Measurements from ENCODE around the gene ZNF224. TPM values are rescaled to one million over a fixed set of nuclear protein-coding genes. Genes with fewer than 3 reads are reported as not detected.

The ZNF224 gene
- total RNA-seq, 1 donor from 2014 or later, result 37.6 TPM

DNA sequence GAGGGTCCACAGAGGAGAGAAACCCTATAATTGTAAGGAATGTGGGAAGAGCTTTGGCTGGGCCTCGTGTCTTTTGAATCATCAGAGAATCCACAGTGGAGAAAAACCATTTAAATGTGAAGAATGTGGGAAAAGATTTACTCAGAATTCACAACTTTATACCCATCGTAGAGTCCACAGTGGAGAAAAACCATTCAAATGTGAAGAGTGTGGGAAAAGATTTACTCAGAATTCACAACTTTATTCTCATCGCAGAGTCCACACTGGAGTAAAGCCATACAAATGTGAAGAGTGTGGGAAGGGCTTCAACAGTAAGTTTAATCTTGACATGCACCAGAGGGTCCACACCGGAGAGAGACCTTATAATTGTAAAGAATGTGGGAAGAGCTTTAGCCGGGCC is 37.8 kb downstream of the ZNF224 start:
- no peak for DNase-seq

DNA sequence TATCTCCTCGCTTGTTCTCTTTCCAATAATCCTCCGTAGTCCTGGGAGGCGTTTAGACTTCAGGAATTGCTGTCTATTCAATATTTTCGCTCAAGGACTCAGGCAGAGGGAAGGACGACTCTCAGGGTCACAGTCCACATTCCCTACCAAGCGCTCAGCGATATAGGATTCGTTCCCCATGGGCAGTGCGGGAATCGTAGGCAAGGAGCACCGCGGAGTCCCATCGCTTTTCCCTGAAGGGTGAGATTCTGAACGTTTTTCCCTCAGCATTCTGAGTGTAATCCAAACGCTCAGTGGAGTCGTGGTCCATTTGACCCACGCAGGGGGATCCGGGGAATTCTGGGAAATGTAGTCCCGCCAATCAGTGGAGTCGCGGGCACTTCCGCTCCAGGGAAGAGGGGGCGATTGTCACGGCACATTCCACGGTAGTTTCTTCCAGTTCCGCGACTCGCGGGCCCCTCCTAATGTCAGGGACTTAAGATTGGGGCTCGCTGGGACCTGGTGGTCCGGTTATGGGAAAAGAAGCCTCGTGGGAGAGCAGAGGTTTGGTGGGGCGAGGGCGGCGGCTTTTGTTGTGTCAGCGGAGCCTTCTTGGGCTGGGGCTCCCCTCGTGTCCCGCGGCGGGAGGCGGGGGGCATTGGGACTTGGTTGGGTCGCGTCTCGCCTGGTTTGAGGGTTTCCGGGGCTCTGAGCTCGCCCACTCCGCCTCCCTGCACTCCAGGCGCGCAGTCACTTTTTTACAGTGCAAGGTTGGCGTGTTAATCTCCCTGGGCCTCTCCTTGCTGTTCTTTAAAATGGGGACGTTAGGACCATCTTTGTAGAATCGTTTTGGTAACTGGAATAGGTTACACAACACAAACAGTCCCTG is 47.3 kb downstream of the ZNF224 start, which contains the start of gene ZNF234:
Gene ZNF234 (plus strand): TSS at position 364 of the 868 bp plus-strand sequence. CDS start 3,079 bp downstream, outside the sequence.
- peak; percentile 86 for DNase-seq

DNA sequence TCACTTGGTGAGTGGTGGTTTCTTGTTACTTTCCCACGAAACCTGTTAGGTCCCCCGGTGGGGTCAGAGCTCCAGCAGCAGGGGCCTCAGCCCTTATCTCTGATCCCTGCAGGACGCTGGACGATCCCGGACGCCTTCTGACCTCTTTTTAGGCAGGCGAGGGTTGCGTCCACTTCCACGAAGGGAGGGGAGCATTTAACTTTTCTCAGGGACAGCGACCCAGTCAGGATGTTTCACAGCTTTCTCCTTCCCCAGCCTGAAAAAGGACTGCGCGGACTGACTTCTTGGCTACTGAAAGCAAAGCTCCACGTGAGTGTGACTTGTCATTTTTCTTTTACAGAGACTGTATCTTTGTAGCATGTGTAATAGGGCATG is 47.9 kb downstream of the ZNF224 start:
- peak; percentile 36 for DNase-seq

DNA sequence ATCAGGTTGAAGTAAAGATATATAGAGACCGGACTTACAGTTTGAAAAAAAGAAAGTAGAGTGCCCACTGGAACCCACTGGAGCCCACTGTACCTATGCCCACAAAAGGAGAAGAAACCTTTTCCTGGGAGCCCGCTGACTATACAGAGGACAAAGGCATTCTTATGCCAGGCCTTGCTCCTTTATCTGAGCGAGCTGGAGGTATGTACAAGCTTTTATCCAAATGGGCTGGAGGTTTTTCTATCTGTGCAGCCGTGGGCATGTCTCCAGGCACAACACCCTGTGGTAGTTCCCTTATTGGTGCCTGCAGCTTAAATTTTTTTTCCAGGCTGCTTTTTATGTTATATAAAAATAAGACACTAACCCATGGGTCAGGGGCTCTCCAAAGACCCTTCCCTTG is 55.6 kb downstream of the ZNF224 start:
- no peak for DNase-seq

DNA sequence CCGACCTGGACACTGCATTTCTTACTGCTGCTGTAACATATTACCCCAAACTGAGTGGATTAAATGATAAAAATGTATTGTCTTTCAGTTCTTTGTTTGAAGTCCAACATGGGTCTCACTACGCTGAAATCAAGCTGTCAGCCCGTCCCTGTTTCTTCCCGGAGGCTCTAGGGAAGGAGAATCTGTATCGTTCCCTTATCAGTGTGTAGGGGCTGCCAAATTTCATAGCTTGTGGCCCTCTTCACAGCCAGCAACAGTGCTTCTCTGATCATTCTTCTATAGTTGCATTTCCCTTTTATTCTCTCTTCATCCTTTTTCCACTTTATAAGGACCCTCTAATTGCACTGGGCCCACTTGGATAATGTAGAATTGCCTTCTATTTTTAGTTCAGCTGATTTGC is 57.3 kb downstream of the ZNF224 start:
- no peak for DNase-seq

DNA sequence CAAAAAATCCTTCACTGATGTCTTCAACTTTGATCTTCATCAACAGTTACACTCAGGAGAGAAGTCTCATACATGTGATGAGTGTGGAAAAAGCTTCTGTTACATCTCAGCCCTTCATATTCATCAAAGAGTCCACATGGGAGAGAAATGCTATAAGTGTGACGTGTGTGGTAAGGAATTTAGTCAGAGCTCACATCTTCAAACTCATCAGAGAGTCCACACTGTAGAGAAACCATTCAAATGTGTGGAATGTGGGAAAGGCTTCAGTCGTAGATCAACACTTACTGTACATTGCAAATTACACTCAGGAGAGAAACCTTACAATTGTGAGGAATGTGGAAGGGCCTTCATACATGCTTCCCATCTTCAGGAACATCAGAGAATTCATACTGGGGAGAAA is 62.3 kb downstream of the ZNF224 start:
- no peak for DNase-seq

Other genes with a start within 250 kb of the ZNF224 start
- gene ZNF404, start 210.4 kb upstream of the ZNF224 start, total RNA-seq, result 0.51 and 1.5 TPM in 2 replicates
- gene ZNF45, start 159.1 kb upstream of the ZNF224 start, total RNA-seq, result 19.2 and 21.0 TPM in 2 replicates
- gene ZNF221, start 143.1 kb upstream of the ZNF224 start, total RNA-seq, result 4.9 and 6.8 TPM in 2 replicates
- gene ZNF155, start 110.2 kb upstream of the ZNF224 start, total RNA-seq, result 6.6 and 9.5 TPM in 2 replicates
- gene ZNF230, start 91.4 kb upstream of the ZNF224 start, total RNA-seq, result 2.6 and 3.7 TPM in 2 replicates
- 4.8 and 7.5 TPM in 2 replicates for gene ZNF222, start 69.0 kb upstream of the ZNF224 start, total RNA-seq
- 6.3 and 8.3 TPM in 2 replicates for gene ZNF223, start 42.3 kb upstream of the ZNF224 start, total RNA-seq
- gene ZNF284, start 22.2 kb upstream of the ZNF224 start, total RNA-seq, result 2.4 and 3.4 TPM in 2 replicates
- gene ZNF225, start 19.0 kb downstream of the ZNF224 start, total RNA-seq, result 5.3 and 8.5 TPM in 2 replicates
- gene ZNF234, start 47.2 kb downstream of the ZNF224 start, total RNA-seq, result 8.3 and 15.7 TPM in 2 replicates
- 11.4 and 19.2 TPM in 2 replicates for gene ZNF226, start 70.7 kb downstream of the ZNF224 start, total RNA-seq
- 20.0 and 24.3 TPM in 2 replicates for gene ZNF227, start 118.2 kb downstream of the ZNF224 start, total RNA-seq
- gene ZNF233, start 165.5 kb downstream of the ZNF224 start, total RNA-seq, result 1.5 and 1.7 TPM in 2 replicates
- 7.5 and 9.4 TPM in 2 replicates for gene ZNF235, start 210.7 kb downstream of the ZNF224 start, total RNA-seq

Data from dermis blood vessel endothelial cell (primary cell).